ENCODE results near the gene PLA2G12B. TPM values are rescaled to one million over a fixed set of nuclear protein-coding genes. Genes with fewer than 3 reads are reported as not detected.

PLA2G12B gene
- polyA plus RNA-seq, 3 donors: not detected

GRCh38 chr10:72890086-72890485 is 64.5 kb downstream of the PLA2G12B start:
- H3K9me3 Mint-ChIP-seq: peaks cover 0 to 3% (median 0%) of the 10 kb centered on the region in 7 donors
- Histone ChIP-seq H3K4me3 (replicated peaks in 1 of 3; ENCODE audit: low read depth in 2 of 3, low read length in 3 of 3) (no peak overlapping the region), H2AFZ (ENCODE audit: insufficient read depth, low read depth, low read length, poor library complexity, severe bottlenecking) (no peak overlapping the region), H3K27me3 (ENCODE audit: control insufficient read depth in 2 of 2, insufficient read depth in 2 of 2, low read length in 2 of 2) (no peaks in the 10 kb centered on the region), H3K4me2 (replicated peaks; ENCODE audit: extremely low read depth, low read length, poor library complexity, severe bottlenecking) (no peak overlapping the region), H4K20me1 (ENCODE audit: insufficient read depth, low read length) (no peaks in the 10 kb centered on the region), H3K27ac (ENCODE audit: low read depth in 1 of 2, low read length in 2 of 2) (no peak overlapping the region), H3K79me2 (ENCODE audit: insufficient read depth, low read length) (no peaks in the 10 kb centered on the region), H3K9ac (ENCODE audit: insufficient read depth, low read length, poor library complexity, severe bottlenecking) (no peak overlapping the region), H3K36me3 (replicated peaks in 1 of 2; ENCODE audit: control insufficient read depth in 1 of 2, insufficient read depth in 2 of 2, low read length in 2 of 2) (peaks cover 8 to 29% of the 10 kb centered on the region in 2 donors), H3K4me1 (ENCODE audit: control insufficient read depth in 1 of 2, insufficient read depth in 2 of 2, low read length in 2 of 2) (peaks cover 6 to 11% of the 10 kb centered on the region in 2 donors), H3K9me3 (replicated peaks in 1 of 2; ENCODE audit: control insufficient read depth in 1 of 2, insufficient read depth in 1 of 2, low read length in 2 of 2) (no peaks in the 10 kb centered on the region)
- 100% methylated on average over 2 of the region's 2 CpGs for WGBS (ENCODE audit: insufficient coverage)
- H3K27ac Mint-ChIP-seq: peak overlapping the region in 2 of 7 donors; percentile 22 to 46
- no peak for DNase-seq
- peaks cover 9% of the 10 kb centered on the region for H3K4me1 Mint-ChIP-seq
- TF ChIP-seq, protein P1, sequence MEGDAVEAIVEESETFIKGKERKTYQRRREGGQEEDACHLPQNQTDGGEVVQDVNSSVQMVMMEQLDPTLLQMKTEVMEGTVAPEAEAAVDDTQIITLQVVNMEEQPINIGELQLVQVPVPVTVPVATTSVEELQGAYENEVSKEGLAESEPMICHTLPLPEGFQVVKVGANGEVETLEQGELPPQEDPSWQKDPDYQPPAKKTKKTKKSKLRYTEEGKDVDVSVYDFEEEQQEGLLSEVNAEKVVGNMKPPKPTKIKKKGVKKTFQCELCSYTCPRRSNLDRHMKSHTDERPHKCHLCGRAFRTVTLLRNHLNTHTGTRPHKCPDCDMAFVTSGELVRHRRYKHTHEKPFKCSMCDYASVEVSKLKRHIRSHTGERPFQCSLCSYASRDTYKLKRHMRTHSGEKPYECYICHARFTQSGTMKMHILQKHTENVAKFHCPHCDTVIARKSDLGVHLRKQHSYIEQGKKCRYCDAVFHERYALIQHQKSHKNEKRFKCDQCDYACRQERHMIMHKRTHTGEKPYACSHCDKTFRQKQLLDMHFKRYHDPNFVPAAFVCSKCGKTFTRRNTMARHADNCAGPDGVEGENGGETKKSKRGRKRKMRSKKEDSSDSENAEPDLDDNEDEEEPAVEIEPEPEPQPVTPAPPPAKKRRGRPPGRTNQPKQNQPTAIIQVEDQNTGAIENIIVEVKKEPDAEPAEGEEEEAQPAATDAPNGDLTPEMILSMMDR (IDR thresholded peaks at IDR 0.05): no peak
- H3K4me3 Mint-ChIP-seq: no peak overlapping the region
- intact Hi-C loops (cut with micrococcal nuclease): no loop called here
- H3K27me3 Mint-ChIP-seq (ENCODE audit: low read depth in 3 of 3): peaks cover 0 to 4% (median 3%) of the 10 kb centered on the region in 3 donors
- H3K36me3 Mint-ChIP-seq: peaks cover 21 to 27% of the 10 kb centered on the region in 2 donors

GRCh38 chr10:72889391-72889831 is 65.2 kb downstream of the PLA2G12B start:
- Histone ChIP-seq H3K79me2 (ENCODE audit: insufficient read depth, low read length) (no peaks in the 10 kb centered on the region), H3K27me3 (ENCODE audit: control insufficient read depth in 2 of 2, insufficient read depth in 2 of 2, low read length in 2 of 2) (no peaks in the 10 kb centered on the region), H4K20me1 (ENCODE audit: insufficient read depth, low read length) (no peaks in the 10 kb centered on the region), H3K36me3 (replicated peaks in 1 of 2; ENCODE audit: control insufficient read depth in 1 of 2, insufficient read depth in 2 of 2, low read length in 2 of 2) (peaks cover 11 to 33% of the 10 kb centered on the region in 2 donors), H3K27ac (ENCODE audit: low read depth in 1 of 2, low read length in 2 of 2) (no peak overlapping the region), H3K4me2 (replicated peaks; ENCODE audit: extremely low read depth, low read length, poor library complexity, severe bottlenecking) (no peak overlapping the region), H3K9ac (ENCODE audit: insufficient read depth, low read length, poor library complexity, severe bottlenecking) (no peak overlapping the region), H3K4me1 (ENCODE audit: control insufficient read depth in 1 of 2, insufficient read depth in 2 of 2, low read length in 2 of 2) (peaks cover 6 to 11% of the 10 kb centered on the region in 2 donors), H3K4me3 (replicated peaks in 1 of 3; ENCODE audit: low read depth in 2 of 3, low read length in 3 of 3) (no peak overlapping the region), H2AFZ (ENCODE audit: insufficient read depth, low read depth, low read length, poor library complexity, severe bottlenecking) (no peak overlapping the region), H3K9me3 (replicated peaks in 1 of 2; ENCODE audit: control insufficient read depth in 1 of 2, insufficient read depth in 1 of 2, low read length in 2 of 2) (no peaks in the 10 kb centered on the region)
- no peak for DNase-seq
- Mint-ChIP-seq H3K27me3 (ENCODE audit: low read depth in 3 of 3) (peaks cover 0 to 3% (median 2%) of the 10 kb centered on the region in 3 donors), H3K4me1 (peaks cover 9% of the 10 kb centered on the region), H3K36me3 (peaks cover 27 to 34% of the 10 kb centered on the region in 2 donors), H3K4me3 (no peak overlapping the region), H3K9me3 (peaks cover 0 to 3% (median 0%) of the 10 kb centered on the region in 7 donors), H3K27ac (no peak overlapping the region)
- WGBS (ENCODE audit: insufficient coverage): 100% methylated on average over 2 of the region's 6 CpGs
- TF ChIP-seq, protein P1 (IDR thresholded peaks at IDR 0.05): no peak
- intact Hi-C loops (cut with micrococcal nuclease): no loop called here

Data from CD14-positive monocyte (primary cell).